Measurements from ENCODE around the gene KAT7. TPM values are rescaled to one million over a fixed set of nuclear protein-coding genes. Genes with fewer than 3 reads are reported as not detected.
A peak's percentile ranks its signal among the peaks of the same experiment; 100 is the strongest.

The KAT7 gene
- total RNA-seq, 1 experiment from 2014 or later, result 39.4 TPM

GRCh38 chr17:49862781-49863331 is 74.4 kb downstream of the KAT7 start:
- no peaks in the 10 kb centered on the region for H3K36me3 ChIP-seq
- no peaks in the 10 kb centered on the region for H3K9me3 ChIP-seq (replicated peaks)
- peaks cover 17% of the 10 kb centered on the region for H3K27me3 ChIP-seq (replicated peaks)
- DNase-seq (ENCODE audit: low read depth in 1 of 2, low spot score in 2 of 2), result no peak
- H3K27ac ChIP-seq, result no peak overlapping the region
- H3K4me3 ChIP-seq, result no peak overlapping the region
- peaks cover 10% of the 10 kb centered on the region for H3K4me1 ChIP-seq (replicated peaks)

GRCh38 chr17:49866019-49866380 is 77.5 kb downstream of the KAT7 start:
- Histone ChIP-seq H3K27me3 (replicated peaks) (peaks cover 7% of the 10 kb centered on the region; the same call in 1 of the 2 replicates), H3K36me3 (no peaks in the 10 kb centered on the region), H3K9me3 (replicated peaks) (no peaks in the 10 kb centered on the region), H3K4me1 (replicated peaks) (peaks cover 10% of the 10 kb centered on the region), H3K27ac (no peak overlapping the region), H3K4me3 (no peak overlapping the region)
- no peak for DNase-seq (ENCODE audit: low read depth in 1 of 2, low spot score in 2 of 2)

GRCh38 chr17:49866882-49867413 is 78.5 kb downstream of the KAT7 start:
- Histone ChIP-seq H3K4me1 (replicated peaks) (peaks cover 10% of the 10 kb centered on the region), H3K4me3 (no peak overlapping the region), H3K27me3 (replicated peaks) (0 out of 2 replicates have a peak, but pooled peaks cover 3% of the 10 kb centered on the region), H3K9me3 (replicated peaks) (no peaks in the 10 kb centered on the region), H3K36me3 (no peaks in the 10 kb centered on the region), H3K27ac (no peak overlapping the region)
- DNase-seq (ENCODE audit: low read depth in 1 of 2, low spot score in 2 of 2), result no peak

- H3K36me3 ChIP-seq, result no peaks in the 10 kb centered on the region
- no peak overlapping the region for H3K4me3 ChIP-seq
- H3K27me3 ChIP-seq (replicated peaks), result peaks cover 6% of the 10 kb centered on the region; the same call in 1 of the 2 replicates
- no peaks in the 10 kb centered on the region for H3K9me3 ChIP-seq (replicated peaks)
- H3K27ac ChIP-seq, result no peak overlapping the region
- peaks cover 10% of the 10 kb centered on the region for H3K4me1 ChIP-seq (replicated peaks)
- no peak for DNase-seq (ENCODE audit: low read depth in 1 of 2, low spot score in 2 of 2)
Measured at GRCh38 chr17:49869038-49869374, 80.5 kb downstream of the KAT7 start.

GRCh38 chr17:49870298-49870697 is 81.8 kb downstream of the KAT7 start:
- DNase-seq (ENCODE audit: low read depth in 1 of 2, low spot score in 2 of 2), result no peak
- Histone ChIP-seq H3K4me3 (no peak overlapping the region), H3K27me3 (replicated peaks) (peaks cover 11% of the 10 kb centered on the region)

GRCh38 chr17:49871211-49871610 is 82.7 kb downstream of the KAT7 start:
- Histone ChIP-seq H3K36me3 (no peaks in the 10 kb centered on the region), H3K4me3 (no peak overlapping the region), H3K27me3 (replicated peaks) (peaks cover 16% of the 10 kb centered on the region), H3K4me1 (replicated peaks) (no peaks in the 10 kb centered on the region; the same call in 1 of the 2 replicates), H3K27ac (no peak overlapping the region), H3K9me3 (replicated peaks) (no peaks in the 10 kb centered on the region)
- no peak for DNase-seq (ENCODE audit: low read depth in 1 of 2, low spot score in 2 of 2)

More at GRCh38 chr17:49870298-49870697, 81.8 kb downstream of the KAT7 start:
- Histone ChIP-seq H3K4me1 (replicated peaks) (peaks cover 9% of the 10 kb centered on the region), H3K9me3 (replicated peaks) (no peaks in the 10 kb centered on the region), H3K27ac (no peak overlapping the region), H3K36me3 (no peaks in the 10 kb centered on the region)

- Histone ChIP-seq H3K27me3 (replicated peaks) (peaks cover 26% of the 10 kb centered on the region), H3K9me3 (replicated peaks) (no peaks in the 10 kb centered on the region), H3K36me3 (no peaks in the 10 kb centered on the region), H3K4me1 (replicated peaks) (no peaks in the 10 kb centered on the region), H3K27ac (no peak overlapping the region), H3K4me3 (no peak overlapping the region)
- no peak for DNase-seq (ENCODE audit: low read depth in 1 of 2, low spot score in 2 of 2)
Measured at GRCh38 chr17:49872754-49873377, 84.4 kb downstream of the KAT7 start.

- H3K4me3 ChIP-seq, result no peak overlapping the region
- H3K27ac ChIP-seq, result no peak overlapping the region
- DNase-seq (ENCODE audit: low read depth in 1 of 2, low spot score in 2 of 2), result no peak
- no peaks in the 10 kb centered on the region for H3K36me3 ChIP-seq
- no peaks in the 10 kb centered on the region for H3K4me1 ChIP-seq (replicated peaks)
- H3K9me3 ChIP-seq (replicated peaks), result no peaks in the 10 kb centered on the region
- H3K27me3 ChIP-seq (replicated peaks), result peaks cover 29% of the 10 kb centered on the region
Measured at GRCh38 chr17:49873466-49873865, 85.0 kb downstream of the KAT7 start.

- H3K4me3 ChIP-seq, result no peak overlapping the region
- H3K36me3 ChIP-seq, result no peaks in the 10 kb centered on the region
- DNase-seq (ENCODE audit: low read depth in 1 of 2, low spot score in 2 of 2), result no peak
- H3K4me1 ChIP-seq (replicated peaks), result no peaks in the 10 kb centered on the region
- H3K27me3 ChIP-seq (replicated peaks), result peaks cover 30% of the 10 kb centered on the region
- H3K9me3 ChIP-seq (replicated peaks), result no peaks in the 10 kb centered on the region
- no peak overlapping the region for H3K27ac ChIP-seq
Measured at GRCh38 chr17:49873926-49874325, 85.4 kb downstream of the KAT7 start.

GRCh38 chr17:49874911-49875310 is 86.4 kb downstream of the KAT7 start:
- no peak for DNase-seq (ENCODE audit: low read depth in 1 of 2, low spot score in 2 of 2)
- no peaks in the 10 kb centered on the region for H3K36me3 ChIP-seq
- no peaks in the 10 kb centered on the region for H3K9me3 ChIP-seq (replicated peaks)
- peaks cover 33% of the 10 kb centered on the region for H3K27me3 ChIP-seq (replicated peaks)
- H3K27ac ChIP-seq, result no peak overlapping the region
- H3K4me1 ChIP-seq (replicated peaks), result no peaks in the 10 kb centered on the region
- H3K4me3 ChIP-seq, result no peak overlapping the region

GRCh38 chr17:49875685-49876084 is 87.2 kb downstream of the KAT7 start:
- Histone ChIP-seq H3K4me1 (replicated peaks) (peaks cover 5% of the 10 kb centered on the region), H3K4me3 (no peak overlapping the region), H3K27ac (no peak overlapping the region), H3K9me3 (replicated peaks) (no peaks in the 10 kb centered on the region), H3K27me3 (replicated peaks) (peaks cover 39% of the 10 kb centered on the region), H3K36me3 (no peaks in the 10 kb centered on the region)
- no peak for DNase-seq (ENCODE audit: low read depth in 1 of 2, low spot score in 2 of 2)

GRCh38 chr17:49878931-49879904 is 90.7 kb downstream of the KAT7 start:
- H3K9me3 ChIP-seq (replicated peaks), result no peaks in the 10 kb centered on the region

GRCh38 chr17:49880291-49881053 is 92.0 kb downstream of the KAT7 start:
- DNase-seq (ENCODE audit: low read depth in 1 of 2, low spot score in 2 of 2), result peak; percentile 50 to 77
- no peak overlapping the region for H3K4me3 ChIP-seq
- peaks cover 67% of the 10 kb centered on the region for H3K27me3 ChIP-seq (replicated peaks)
- H3K4me1 ChIP-seq (replicated peaks), result peaks cover 6% of the 10 kb centered on the region
- no peaks in the 10 kb centered on the region for H3K36me3 ChIP-seq
- H3K9me3 ChIP-seq (replicated peaks), result no peaks in the 10 kb centered on the region
- no peak overlapping the region for H3K27ac ChIP-seq

More at GRCh38 chr17:49878931-49879904, 90.7 kb downstream of the KAT7 start:
- DNase-seq (ENCODE audit: low read depth in 1 of 2, low spot score in 2 of 2), result no peak
- Histone ChIP-seq H3K27ac (no peak overlapping the region), H3K36me3 (no peaks in the 10 kb centered on the region), H3K4me1 (replicated peaks) (peaks cover 6% of the 10 kb centered on the region), H3K27me3 (replicated peaks) (peaks cover 65% of the 10 kb centered on the region), H3K4me3 (no peak overlapping the region)

All from SJSA1 (cell line).